Transverse colon (tissue), 4 donors: Measurements from ENCODE around the gene AIP. TPM values are rescaled to one million over a fixed set of nuclear protein-coding genes. Genes with fewer than 3 reads are reported as not detected.
A peak's percentile ranks its signal among the peaks of the same experiment; 100 is the strongest.

Experiments used
- DNase-seq: peaks from one replicate; pipeline ENCODE4 v3.0.0-alpha.2; 2019
- H3K27ac ChIP-seq, 4 donors: fragments of 200-600 bp; sonication (generic); 2 replicates each; pipeline ENCODE4 v1.5.1; 2016 to 2018; ENCODE audit warnings: inconsistent platforms in 4 of 4
- H3K27me3 ChIP-seq: fragments of 200-600 bp; sonication (generic); 2 replicates; pipeline ENCODE4 v1.5.1; 2017; ENCODE audit warnings: inconsistent platforms
- H3K36me3 ChIP-seq, 4 donors: fragments of 200-600 bp; sonication (generic); 2 replicates each; pipeline ENCODE4 v1.5.1; 2017 to 2019; ENCODE audit warnings: inconsistent platforms in 4 of 4
- H3K4me1 ChIP-seq, 4 donors: fragments of 200-600 bp; sonication (generic); 2 replicates each; pipeline ENCODE4 v1.5.1; 2017 to 2020; ENCODE audit warnings: inconsistent platforms in 4 of 4
- H3K4me3 ChIP-seq, 4 donors: fragments of 200-600 bp; sonication (generic); 1 replicate in 1 of 4; 2 replicates in 3 of 4; pipeline versions ENCODE4 v1.5.1 to v1.6.1; 2017 to 2019; ENCODE audit warnings: inconsistent platforms in 4 of 4
- H3K9me3 ChIP-seq, 2 donors: fragments of 200-600 bp; sonication (generic); 2 replicates each; pipeline ENCODE4 v1.5.1; 2017 to 2019; ENCODE audit warnings: inconsistent platforms in 2 of 2
- EP300 ChIP-seq: sonication (generic); formaldehyde crosslinking; IDR thresholded peaks from one replicate; pipeline ENCODE4 v1.6.1; 2017; ENCODE audit warnings: antibody characterized with exemption, low read depth
- POLR2A ChIP-seq: fragments of 450-650 bp; IDR thresholded peaks from one replicate; pipeline ENCODE4 v1.6.1; 2016; ENCODE audit warnings: antibody characterized with exemption, mild to moderate bottlenecking, moderate library complexity
- POLR2AphosphoS5 ChIP-seq, 3 donors: sonication (generic); formaldehyde crosslinking; IDR thresholded peaks; one replicate each; pipeline ENCODE4 v1.6.1; 2016; ENCODE audit warnings: antibody characterized with exemption in 3 of 3
- WGBS, 2 donors: methylation state at CpG; one replicate each; pipeline ENCODE4 v1.1.5; 2018; ENCODE audit warnings: low coverage in 1 of 2; 5-methylcytosine and 5-hydroxymethylcytosine counted together
- in situ Hi-C, 4 donors: fragments of 200-750 bp; cut with MboI; loops; one replicate each; pipeline versions ENCODE4 v1.15.0 to v1.15.1; 2017; ENCODE audit warnings: low sequenced_read_pairs in 3 of 4, low pct_ligation_motif_present in 1 of 4, low pct_unique_long_range_greater_than_20kb in 1 of 4
- intact Hi-C: fragments of 100-400 bp; cut with DNase I; formaldehyde crosslinking; loops from one replicate; pipeline ENCODE4 v1.15.1; 2023; ENCODE audit warnings: low total_unique reads
- total RNA-seq, 4 donors: library from RNA; depleted of rRNA; stranded (reverse); fragments of >200 nt; gene quantifications; one replicate each; pipeline ENCODE4 v1.1.0, GENCODE V29; 2016
- TF ChIP-seq, protein P1 (sequence below), 5 experiments: fragments of 200-600 bp in 3 of 5; fragments of 450-650 bp in 2 of 5; sonication (generic) in 3 of 5; IDR thresholded peaks; 1 replicate in 2 of 5; 2 replicates in 3 of 5; pipeline ENCODE4 v1.5.1; 2016 to 2017; ENCODE audit warnings: antibody characterized with exemption in 5 of 5, inconsistent platforms in 3 of 5, mild to moderate bottlenecking in 2 of 5, moderate library complexity in 1 of 5

AIP gene
- total RNA-seq, 4 donors from 2014 or later, result 32.9 to 71.5 (median 57.6) TPM

DNA sequence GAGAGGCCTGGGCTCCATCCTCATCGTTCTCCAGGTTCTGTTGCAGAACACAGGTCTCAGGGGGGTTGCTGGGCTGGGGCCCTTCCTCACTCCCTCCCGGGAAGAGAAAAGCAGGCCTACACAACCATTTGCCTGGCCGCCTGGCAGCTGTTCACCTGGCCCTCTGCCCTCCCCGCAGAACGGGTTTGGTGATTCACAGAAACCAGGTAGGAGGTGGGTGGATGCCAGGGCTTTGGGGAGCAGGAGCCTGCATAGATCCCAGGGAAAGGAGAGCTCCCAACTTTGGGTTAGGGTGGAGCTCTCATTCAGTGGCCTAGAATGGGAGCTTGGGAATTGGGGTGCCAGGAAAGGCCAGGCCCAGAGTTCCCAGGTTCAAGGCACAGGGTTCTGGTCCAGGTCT is 14.8 kb upstream of the AIP start:
- H3K36me3 ChIP-seq, result no peaks in the 10 kb centered on the region
- H3K4me3 ChIP-seq, result peak overlapping the region; percentile 53 to 82 (median 80)
- H3K27ac ChIP-seq, result peak overlapping the region; percentile 86 to 90 (median 90)
- H3K27me3 ChIP-seq, result no peaks in the 10 kb centered on the region
- no peak for TF ChIP-seq EP300
- TF ChIP-seq POLR2A, result peak; percentile 34
- TF ChIP-seq, protein P1, sequence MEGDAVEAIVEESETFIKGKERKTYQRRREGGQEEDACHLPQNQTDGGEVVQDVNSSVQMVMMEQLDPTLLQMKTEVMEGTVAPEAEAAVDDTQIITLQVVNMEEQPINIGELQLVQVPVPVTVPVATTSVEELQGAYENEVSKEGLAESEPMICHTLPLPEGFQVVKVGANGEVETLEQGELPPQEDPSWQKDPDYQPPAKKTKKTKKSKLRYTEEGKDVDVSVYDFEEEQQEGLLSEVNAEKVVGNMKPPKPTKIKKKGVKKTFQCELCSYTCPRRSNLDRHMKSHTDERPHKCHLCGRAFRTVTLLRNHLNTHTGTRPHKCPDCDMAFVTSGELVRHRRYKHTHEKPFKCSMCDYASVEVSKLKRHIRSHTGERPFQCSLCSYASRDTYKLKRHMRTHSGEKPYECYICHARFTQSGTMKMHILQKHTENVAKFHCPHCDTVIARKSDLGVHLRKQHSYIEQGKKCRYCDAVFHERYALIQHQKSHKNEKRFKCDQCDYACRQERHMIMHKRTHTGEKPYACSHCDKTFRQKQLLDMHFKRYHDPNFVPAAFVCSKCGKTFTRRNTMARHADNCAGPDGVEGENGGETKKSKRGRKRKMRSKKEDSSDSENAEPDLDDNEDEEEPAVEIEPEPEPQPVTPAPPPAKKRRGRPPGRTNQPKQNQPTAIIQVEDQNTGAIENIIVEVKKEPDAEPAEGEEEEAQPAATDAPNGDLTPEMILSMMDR (IDR thresholded peaks at IDR 0.05), result no peak
- TF ChIP-seq POLR2AphosphoS5 (IDR thresholded peaks at IDR 0.05), result peak in 2 of 3 donors; percentile 41 to 71
- in situ Hi-C loops, result no loop called here
- peaks cover 22 to 41% (median 35%) of the 10 kb centered on the region in 4 donors for H3K4me1 ChIP-seq
- DNase-seq, result peak; percentile 80
- intact Hi-C loops, result no loop called here
- 28% methylated on average over 5 of the region's 5 CpGs; no CpG with 5 or more reads in 1 of the 2 donors for WGBS, 2 donors
- no peaks in the 10 kb centered on the region for H3K9me3 ChIP-seq

DNA sequence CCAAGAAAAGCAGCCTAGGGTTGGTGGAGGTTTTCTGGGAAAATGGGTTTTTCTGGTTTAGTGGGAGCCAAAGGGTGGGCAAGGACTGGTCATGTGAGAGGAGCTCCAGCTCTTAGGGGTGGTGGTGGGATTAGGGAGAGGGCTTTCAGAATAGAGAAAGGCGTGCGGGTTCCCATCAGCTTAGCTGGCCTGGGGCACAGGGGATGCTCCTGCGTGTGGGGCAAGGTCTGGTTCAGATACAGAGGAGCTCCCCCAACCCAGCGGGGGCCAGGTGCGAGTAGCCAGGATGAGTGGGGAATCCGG is 14.4 kb upstream of the AIP start:
- H3K9me3 ChIP-seq, result no peaks in the 10 kb centered on the region
- no peaks in the 10 kb centered on the region for H3K36me3 ChIP-seq
- H3K27me3 ChIP-seq, result no peaks in the 10 kb centered on the region
- H3K4me1 ChIP-seq, result peaks cover 22 to 41% (median 35%) of the 10 kb centered on the region in 4 donors
- peak overlapping the region; percentile 86 to 90 (median 90) for H3K27ac ChIP-seq
- H3K4me3 ChIP-seq, result peak overlapping the region; percentile 53 to 82 (median 80)
- intact Hi-C loops (no loop called here), in situ Hi-C loops (no loop called here)
- 1% methylated on average over 6 of the region's 6 CpGs; no CpG with 5 or more reads in 1 of the 2 donors for WGBS, 2 donors
- no peak for DNase-seq
- TF ChIP-seq EP300, result no peak
- TF ChIP-seq, protein P1 (IDR thresholded peaks at IDR 0.05), result no peak
- no peak for TF ChIP-seq POLR2AphosphoS5 (IDR thresholded peaks at IDR 0.05)
- TF ChIP-seq POLR2A, result no peak

DNA sequence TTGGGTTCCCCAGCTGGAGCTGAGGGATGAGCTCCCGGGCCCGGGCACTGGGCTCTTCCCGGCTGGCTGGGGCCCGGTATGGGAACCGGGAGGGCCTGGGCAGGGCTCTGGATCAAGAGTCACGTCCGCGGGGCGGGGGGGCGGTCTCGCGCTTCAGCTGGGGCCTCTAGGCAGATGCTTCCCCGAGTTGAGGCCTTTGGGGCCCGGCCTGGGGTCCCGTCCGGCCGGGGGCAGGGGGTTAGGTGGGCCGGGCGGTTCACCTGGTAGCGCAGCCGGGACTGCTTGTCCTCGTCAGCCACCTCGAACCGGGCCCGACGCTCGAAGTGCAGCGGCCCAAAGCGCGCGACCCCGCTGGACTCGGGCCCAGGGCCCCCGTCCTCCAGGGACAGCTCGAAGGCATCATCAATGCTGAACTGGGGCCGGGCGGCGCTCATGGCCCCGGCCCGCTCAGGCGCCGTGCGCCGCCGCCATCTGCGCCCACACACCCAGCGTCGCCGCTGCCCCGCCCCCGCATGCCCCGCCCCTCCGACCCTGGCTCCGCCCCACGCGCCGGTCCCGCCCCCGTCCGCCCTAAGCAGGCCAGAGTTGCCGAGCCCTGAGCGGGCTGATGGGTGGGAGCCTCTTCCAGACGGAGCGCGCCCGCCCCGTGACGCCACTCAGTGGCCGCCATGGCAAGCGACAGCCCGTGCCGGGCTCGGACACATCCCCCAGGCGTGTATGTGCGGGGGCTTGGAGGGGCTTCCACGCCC is 13.9 kb upstream of the AIP start, which contains the start of gene TMEM134:
Gene TMEM134 (minus strand): TSS at position 493 of the 749 bp plus-strand sequence. CDS start 59 bp downstream, at position 434.
- peak within 1 kb of the TSS; percentile 53 to 82 (median 80) for H3K4me3 ChIP-seq
- in situ Hi-C loops (no loop called here), intact Hi-C loops (no loop called here)
- no peaks in the 10 kb centered on the region for H3K27me3 ChIP-seq
- H3K36me3 ChIP-seq, result no peaks in the 10 kb centered on the region
- no peaks in the 10 kb centered on the region for H3K9me3 ChIP-seq
- WGBS, 2 donors, result 1% methylated on average over 25 of the region's 76 CpGs; no CpG with 5 or more reads in 1 of the 2 donors
- TF ChIP-seq POLR2A (peak; percentile 88), POLR2AphosphoS5 (IDR thresholded peaks at IDR 0.05) (peak; percentile 61 to 91 (median 86)), EP300 (no peak)
- TF ChIP-seq, protein P1 (IDR thresholded peaks at IDR 0.05), result peak; percentile 24 to 61 (median 41)
- peak; percentile 94 for DNase-seq
- peak within 1 kb of the TSS; percentile 86 to 90 (median 90) for H3K27ac ChIP-seq
- H3K4me1 ChIP-seq, result peaks cover 20 to 37% (median 32%) of the 10 kb centered on the region in 4 donors

DNA sequence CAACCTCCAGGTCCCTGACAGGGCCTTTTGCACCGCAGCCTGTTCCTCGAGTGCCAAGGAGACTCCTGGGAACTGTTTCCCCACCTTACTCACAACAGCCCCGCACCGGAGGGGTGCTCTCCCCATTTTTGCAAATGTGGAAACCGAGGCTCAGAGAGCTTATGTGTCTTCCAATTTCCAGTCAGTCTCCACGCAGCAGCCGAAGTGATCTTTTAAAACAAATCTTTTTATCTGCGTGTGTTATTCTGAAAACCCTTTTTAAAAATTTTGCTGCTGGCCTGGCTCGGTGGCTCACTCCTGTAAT is 13.4 kb upstream of the AIP start:
- in situ Hi-C loops, result no loop called here
- Histone ChIP-seq H3K27ac (peak overlapping the region; percentile 86 to 90 (median 90)), H3K9me3 (no peaks in the 10 kb centered on the region), H3K27me3 (no peaks in the 10 kb centered on the region), H3K4me3 (peak overlapping the region; percentile 23 to 82 (median 66)), H3K4me1 (peaks cover 16 to 32% (median 27%) of the 10 kb centered on the region in 4 donors), H3K36me3 (no peaks in the 10 kb centered on the region)
- TF ChIP-seq, protein P1 (IDR thresholded peaks at IDR 0.05), result peak in 1 of 5 experiments; percentile 5
- TF ChIP-seq POLR2A, result no peak
- intact Hi-C loops, result no loop called here
- DNase-seq, result no peak
- WGBS, 2 donors, result 8% methylated on average over 8 of the region's 9 CpGs; no CpG with 5 or more reads in 1 of the 2 donors
